Measurements from ENCODE around the gene RERE.
A peak's percentile ranks its signal among the peaks of the same experiment; 100 is the strongest.

The RERE gene

GRCh38 chr1:8716238-8716637 lies 101.2 kb downstream of the RERE start:
- no peak for DNase-seq
- no peak for TF ChIP-seq EZH2 (IDR thresholded peaks at IDR 0.05; ENCODE audit: borderline replicate concordance, low read depth, low read length, severe bottlenecking)
- no peak overlapping the region for H3K4me2 ChIP-seq (ENCODE audit: insufficient read depth, low read length)
- H3K36me3 ChIP-seq (ENCODE audit: insufficient read depth, low read length) = no peaks in the 10 kb centered on the region
- H3K9me3 ChIP-seq (ENCODE audit: insufficient read depth, low read length, severe bottlenecking) = no peaks in the 10 kb centered on the region
- no peaks in the 10 kb centered on the region for H3K27me3 ChIP-seq (ENCODE audit: insufficient read depth, low read length, poor library complexity)
- H4K20me1 ChIP-seq (ENCODE audit: insufficient read depth, low read length) = peaks cover 23% of the 10 kb centered on the region
- H3K79me2 ChIP-seq (ENCODE audit: insufficient read depth, low read length) = peaks cover 6% of the 10 kb centered on the region
- no peak overlapping the region for H2AFZ ChIP-seq (ENCODE audit: low read depth, low read length)
- H3K27ac ChIP-seq (ENCODE audit: low read length) = no peak overlapping the region
- H3K4me3 ChIP-seq (ENCODE audit: low read depth in 1 of 2, low read length in 2 of 2) = no peak overlapping the region
- H3K9ac ChIP-seq (ENCODE audit: low read depth, low read length) = no peak overlapping the region
- no peak for ATAC-seq (ENCODE audit: insufficient read depth, low read depth)
- peaks cover 18% of the 10 kb centered on the region for H3K4me1 ChIP-seq (ENCODE audit: insufficient read depth, low read length)

DNA sequence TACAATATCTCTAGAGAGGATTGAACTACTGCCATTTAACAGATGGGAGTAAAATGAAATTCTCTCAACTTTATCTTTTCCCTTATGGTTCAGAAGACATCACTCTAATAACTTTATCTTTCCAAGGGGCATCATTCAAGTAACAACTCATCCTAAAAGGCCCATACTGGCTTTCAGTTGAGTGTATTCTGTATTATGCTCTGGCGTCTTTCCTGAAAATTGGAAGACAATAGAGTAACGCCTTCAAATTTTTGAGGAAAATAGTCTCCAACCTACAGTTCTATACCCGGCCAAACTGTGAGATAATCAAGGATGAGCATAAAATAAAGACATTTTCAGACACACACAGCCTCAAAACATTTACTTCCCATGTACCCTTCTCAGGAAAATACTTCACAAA lies 103.3 kb downstream of the RERE start:
- no peak for ATAC-seq (ENCODE audit: insufficient read depth, low read depth)
- no peak overlapping the region for H3K4me3 ChIP-seq (ENCODE audit: low read depth in 1 of 2, low read length in 2 of 2)
- peaks cover 30% of the 10 kb centered on the region for H4K20me1 ChIP-seq (ENCODE audit: insufficient read depth, low read length)
- H3K4me2 ChIP-seq (ENCODE audit: insufficient read depth, low read length) = no peak overlapping the region
- no peaks in the 10 kb centered on the region for H3K36me3 ChIP-seq (ENCODE audit: insufficient read depth, low read length)
- H3K27me3 ChIP-seq (ENCODE audit: insufficient read depth, low read length, poor library complexity) = no peaks in the 10 kb centered on the region
- H3K79me2 ChIP-seq (ENCODE audit: insufficient read depth, low read length) = peaks cover 5% of the 10 kb centered on the region; the same call in 1 of the 2 replicates
- H2AFZ ChIP-seq (ENCODE audit: low read depth, low read length) = no peak overlapping the region
- H3K9me3 ChIP-seq (ENCODE audit: insufficient read depth, low read length, severe bottlenecking) = no peaks in the 10 kb centered on the region
- TF ChIP-seq CTCF (IDR thresholded peaks at IDR 0.05; ENCODE audit: borderline replicate concordance, extremely low read depth, low read length, poor library complexity, severe bottlenecking) = no peak
- no peak for TF ChIP-seq EZH2 (IDR thresholded peaks at IDR 0.05; ENCODE audit: borderline replicate concordance, low read depth, low read length, severe bottlenecking)
- DNase-seq = no peak
- H3K9ac ChIP-seq (ENCODE audit: low read depth, low read length) = no peak overlapping the region
- H3K4me1 ChIP-seq (ENCODE audit: insufficient read depth, low read length) = peaks cover 18% of the 10 kb centered on the region
- no peak overlapping the region for H3K27ac ChIP-seq (ENCODE audit: low read length)

- peaks cover 3% of the 10 kb centered on the region; the same call in 1 of the 2 replicates for H3K79me2 ChIP-seq (ENCODE audit: insufficient read depth, low read length)
- peaks cover 18% of the 10 kb centered on the region for H3K4me1 ChIP-seq (ENCODE audit: insufficient read depth, low read length)
- no peak for DNase-seq
- H3K4me3 ChIP-seq (ENCODE audit: low read depth in 1 of 2, low read length in 2 of 2) = no peak overlapping the region
- H4K20me1 ChIP-seq (ENCODE audit: insufficient read depth, low read length) = peaks cover 33% of the 10 kb centered on the region
- no peaks in the 10 kb centered on the region for H3K27me3 ChIP-seq (ENCODE audit: insufficient read depth, low read length, poor library complexity)
- ATAC-seq (ENCODE audit: insufficient read depth, low read depth) = peak; percentile 40; the same call in 1 of the 3 replicates
- H3K4me2 ChIP-seq (ENCODE audit: insufficient read depth, low read length) = no peak overlapping the region
- H3K9me3 ChIP-seq (ENCODE audit: insufficient read depth, low read length, severe bottlenecking) = no peaks in the 10 kb centered on the region
- H3K27ac ChIP-seq (ENCODE audit: low read length) = no peak overlapping the region
- TF ChIP-seq CTCF (IDR thresholded peaks at IDR 0.05; ENCODE audit: borderline replicate concordance, extremely low read depth, low read length, poor library complexity, severe bottlenecking) = no peak
- TF ChIP-seq EZH2 (IDR thresholded peaks at IDR 0.05; ENCODE audit: borderline replicate concordance, low read depth, low read length, severe bottlenecking) = no peak
- H3K9ac ChIP-seq (ENCODE audit: low read depth, low read length) = no peak overlapping the region
- no peaks in the 10 kb centered on the region for H3K36me3 ChIP-seq (ENCODE audit: insufficient read depth, low read length)
- H2AFZ ChIP-seq (ENCODE audit: low read depth, low read length) = no peak overlapping the region
These were observed 104.8 kb downstream of the RERE start for GRCh38 chr1:8712413-8713231.

GRCh38 chr1:8711873-8712412 lies 105.5 kb downstream of the RERE start:
- Histone ChIP-seq H3K4me3 (ENCODE audit: low read depth in 1 of 2, low read length in 2 of 2) (no peak overlapping the region), H4K20me1 (ENCODE audit: insufficient read depth, low read length) (peaks cover 40% of the 10 kb centered on the region), H3K9me3 (ENCODE audit: insufficient read depth, low read length, severe bottlenecking) (no peaks in the 10 kb centered on the region), H3K4me1 (ENCODE audit: insufficient read depth, low read length) (peaks cover 18% of the 10 kb centered on the region), H3K4me2 (ENCODE audit: insufficient read depth, low read length) (no peak overlapping the region), H3K9ac (ENCODE audit: low read depth, low read length) (no peak overlapping the region), H3K27ac (ENCODE audit: low read length) (no peak overlapping the region), H2AFZ (ENCODE audit: low read depth, low read length) (no peak overlapping the region), H3K79me2 (ENCODE audit: insufficient read depth, low read length) (0 out of 2 replicates have a peak, but pooled peaks cover 2% of the 10 kb centered on the region), H3K27me3 (ENCODE audit: insufficient read depth, low read length, poor library complexity) (no peaks in the 10 kb centered on the region), H3K36me3 (ENCODE audit: insufficient read depth, low read length) (no peaks in the 10 kb centered on the region)
- ATAC-seq (ENCODE audit: insufficient read depth, low read depth) (0 out of 3 replicates have a peak, but pooled peaks have one; percentile 17), DNase-seq (no peak)
- TF ChIP-seq EZH2 (IDR thresholded peaks at IDR 0.05; ENCODE audit: borderline replicate concordance, low read depth, low read length, severe bottlenecking) (no peak), CTCF (IDR thresholded peaks at IDR 0.05; ENCODE audit: borderline replicate concordance, extremely low read depth, low read length, poor library complexity, severe bottlenecking) (no peak)
